ENCODE measurements around the gene ERCC4. TPM values are rescaled to one million over a fixed set of nuclear protein-coding genes. Genes with fewer than 3 reads are reported as not detected.

The ERCC4 gene
- total RNA-seq, 1 experiment from 2014 or later = 10.0 TPM

- DNase-seq (ENCODE audit: low read depth) = no peak
Observed at GRCh38 chr16:13911306-13911705, 8.6 kb upstream of the ERCC4 start.

- DNase-seq (ENCODE audit: low read depth) = no peak
Observed at GRCh38 chr16:13911871-13912270, 8.1 kb upstream of the ERCC4 start.

- DNase-seq (ENCODE audit: low read depth) = no peak
Observed at GRCh38 chr16:13912891-13913290, 7.1 kb upstream of the ERCC4 start.

- no peak for DNase-seq (ENCODE audit: low read depth)
Observed at GRCh38 chr16:13913374-13914292, 6.3 kb upstream of the ERCC4 start.

GRCh38 chr16:13915033-13915635 lies 4.8 kb upstream of the ERCC4 start:
- no peak for DNase-seq (ENCODE audit: low read depth)

GRCh38 chr16:13919330-13919682 lies 648 bp upstream of the ERCC4 start:
- peak; percentile 60 for DNase-seq (ENCODE audit: low read depth)

- no peak for DNase-seq (ENCODE audit: low read depth)
Observed at GRCh38 chr16:13920510-13920818, 510 bp downstream of the ERCC4 start.

GRCh38 chr16:13921328-13921727 lies 1.4 kb downstream of the ERCC4 start:
- DNase-seq (ENCODE audit: low read depth) = no peak

GRCh38 chr16:13923703-13924298 lies 3.8 kb downstream of the ERCC4 start:
- peak; percentile 58 for DNase-seq (ENCODE audit: low read depth)

GRCh38 chr16:13926464-13926863 lies 6.5 kb downstream of the ERCC4 start:
- DNase-seq (ENCODE audit: low read depth) = no peak

GRCh38 chr16:13926891-13927290 lies 6.9 kb downstream of the ERCC4 start:
- no peak for DNase-seq (ENCODE audit: low read depth)

- DNase-seq (ENCODE audit: low read depth) = no peak
Observed at GRCh38 chr16:13928646-13929045, 8.7 kb downstream of the ERCC4 start.

GRCh38 chr16:13931845-13932244 lies 11.9 kb downstream of the ERCC4 start:
- no peak for DNase-seq (ENCODE audit: low read depth)

- no peak for DNase-seq (ENCODE audit: low read depth)
Observed at GRCh38 chr16:13935408-13935807, 15.5 kb downstream of the ERCC4 start.

- DNase-seq (ENCODE audit: low read depth) = no peak
Observed at GRCh38 chr16:13936155-13936554, 16.2 kb downstream of the ERCC4 start.

GRCh38 chr16:13936596-13937081 lies 16.7 kb downstream of the ERCC4 start:
- DNase-seq (ENCODE audit: low read depth) = peak; percentile 70

GRCh38 chr16:13937411-13937810 lies 17.5 kb downstream of the ERCC4 start:
- no peak for DNase-seq (ENCODE audit: low read depth)

- DNase-seq (ENCODE audit: low read depth) = no peak
Observed at GRCh38 chr16:13938480-13938879, 18.5 kb downstream of the ERCC4 start.

- DNase-seq (ENCODE audit: low read depth) = peak; percentile 3
Observed at GRCh38 chr16:13939821-13940220, 19.9 kb downstream of the ERCC4 start.

- no peak for DNase-seq (ENCODE audit: low read depth)
Observed at GRCh38 chr16:13940397-13940933, 20.5 kb downstream of the ERCC4 start.

GRCh38 chr16:13944816-13945215 lies 24.9 kb downstream of the ERCC4 start:
- no peak for DNase-seq (ENCODE audit: low read depth)

GRCh38 chr16:13945744-13946485 lies 26.0 kb downstream of the ERCC4 start:
- no peak for DNase-seq (ENCODE audit: low read depth)

Data from RPMI7951 (cell line).